Fibroblast of skin of scalp (primary cell): ENCODE measurements around the gene NWD2.
A peak's percentile ranks its signal among the peaks of the same experiment; 100 is the strongest.

ENCODE experiments used
- DNase-seq: peaks from one replicate; pipeline ENCODE4 v3.0.0-alpha.2; 2013

NWD2 gene

DNA sequence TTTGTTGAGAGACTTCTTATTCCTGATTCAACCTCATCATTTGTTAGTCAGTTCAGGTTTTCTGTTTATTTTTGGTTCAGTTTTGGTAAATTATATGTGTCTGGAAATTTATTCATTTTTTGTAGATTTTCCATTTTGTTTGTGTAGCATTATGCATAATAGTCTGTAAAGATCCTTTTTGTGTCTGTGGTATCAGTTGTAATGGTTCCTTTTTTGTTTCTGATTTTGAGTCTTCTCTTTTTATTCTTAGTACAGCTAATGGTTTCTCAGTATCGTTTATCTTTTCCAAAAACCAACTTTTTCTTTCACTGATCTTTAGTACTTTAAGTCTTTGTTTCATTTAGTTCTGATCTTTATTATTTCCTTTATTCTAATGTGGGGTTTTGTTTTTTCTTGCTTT, 61.4 kb downstream of the NWD2 start:
- no peak for DNase-seq

DNA sequence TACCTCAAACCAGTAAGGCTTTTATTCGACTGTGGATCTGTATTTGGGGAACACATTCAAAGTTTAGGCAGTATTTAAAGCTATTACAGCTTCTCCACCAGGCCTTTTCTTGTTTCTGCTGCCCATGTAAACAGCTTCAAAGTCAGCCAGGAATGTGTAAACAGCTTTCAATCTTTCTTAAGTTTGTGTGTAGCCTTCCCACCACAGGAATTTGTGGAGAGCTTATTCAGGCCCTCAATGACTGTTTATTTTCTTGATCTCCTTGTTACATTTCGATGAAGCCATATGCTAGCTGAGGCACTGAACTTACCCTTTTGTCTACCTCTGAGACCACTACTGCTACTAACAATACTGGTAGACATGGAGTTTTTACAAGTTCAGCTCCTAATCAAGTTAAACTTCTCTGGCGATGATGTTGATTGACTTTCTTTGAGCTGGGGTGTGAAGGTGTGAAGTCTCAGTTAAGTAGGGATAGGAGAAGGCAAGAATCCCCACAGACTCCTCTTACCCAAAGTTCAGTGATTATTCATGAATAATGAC, 72.6 kb downstream of the NWD2 start:
- no peak for DNase-seq

- no peak for DNase-seq
Observed at GRCh38 chr4:37320513-37321235, 76.1 kb downstream of the NWD2 start.

GRCh38 chr4:37322122-37322521, 77.6 kb downstream of the NWD2 start:
- DNase-seq, result no peak

DNA sequence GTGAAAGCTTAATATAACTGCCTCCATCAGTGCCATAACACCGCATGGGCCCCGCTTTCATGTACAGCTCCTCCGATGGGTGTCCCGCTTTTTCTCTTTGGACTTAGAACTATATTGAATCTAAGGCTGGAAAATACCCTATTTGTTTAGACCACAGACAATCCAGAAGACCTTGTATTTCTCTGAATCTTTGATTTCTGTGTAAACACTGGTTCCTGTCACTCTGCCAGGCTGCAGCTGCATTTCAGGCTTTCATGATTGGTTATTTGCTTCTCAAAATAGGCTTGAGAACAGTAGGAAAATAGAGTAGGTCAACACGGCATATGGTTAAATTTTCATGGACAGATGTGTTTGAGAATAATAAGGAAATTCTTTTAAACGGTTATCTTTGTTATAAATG, 80.0 kb downstream of the NWD2 start:
- DNase-seq, result no peak

GRCh38 chr4:37326852-37327251, 82.3 kb downstream of the NWD2 start:
- no peak for DNase-seq

DNA sequence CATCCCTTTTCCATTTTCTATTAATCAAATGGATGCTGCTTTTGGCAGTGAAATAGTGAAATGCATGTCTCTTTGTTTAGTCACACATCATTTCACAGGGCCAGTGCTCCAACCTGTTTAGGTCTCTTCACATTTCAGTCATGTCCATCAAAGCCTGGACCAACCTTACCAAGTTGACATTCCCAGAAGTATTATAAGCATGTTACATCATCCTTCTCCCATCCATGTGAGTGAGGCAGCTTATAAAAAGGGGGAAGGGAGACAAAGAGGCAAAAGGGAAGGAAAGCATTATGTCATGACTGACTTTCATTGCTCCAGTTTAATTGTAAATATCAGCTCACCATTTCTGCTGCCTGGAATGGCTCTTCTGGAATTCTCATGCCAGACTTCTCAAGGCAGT, 94.4 kb downstream of the NWD2 start:
- no peak for DNase-seq

DNA sequence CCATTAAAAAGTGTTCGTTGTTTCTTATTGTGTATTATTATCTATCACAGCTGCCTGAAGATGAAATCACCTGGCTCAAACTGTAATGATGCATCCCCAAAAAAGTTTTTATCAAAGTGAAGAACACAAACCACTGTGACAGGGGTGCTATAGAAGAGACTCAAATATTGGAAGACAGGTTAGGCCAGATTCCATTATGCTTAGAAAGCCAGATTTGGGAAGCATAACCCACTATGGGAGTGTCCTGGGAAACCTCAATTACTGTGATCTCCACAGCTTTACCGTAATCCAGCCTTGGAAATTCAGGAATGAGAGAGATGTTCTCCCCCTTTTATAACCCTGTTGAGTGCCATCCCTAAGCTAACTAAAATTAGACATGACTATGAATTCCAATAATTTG, 114.2 kb downstream of the NWD2 start:
- DNase-seq, result no peak

- no peak for DNase-seq
Observed at GRCh38 chr4:37359261-37359660, 114.7 kb downstream of the NWD2 start.

GRCh38 chr4:37365888-37366287, 121.3 kb downstream of the NWD2 start:
- DNase-seq, result no peak

DNA sequence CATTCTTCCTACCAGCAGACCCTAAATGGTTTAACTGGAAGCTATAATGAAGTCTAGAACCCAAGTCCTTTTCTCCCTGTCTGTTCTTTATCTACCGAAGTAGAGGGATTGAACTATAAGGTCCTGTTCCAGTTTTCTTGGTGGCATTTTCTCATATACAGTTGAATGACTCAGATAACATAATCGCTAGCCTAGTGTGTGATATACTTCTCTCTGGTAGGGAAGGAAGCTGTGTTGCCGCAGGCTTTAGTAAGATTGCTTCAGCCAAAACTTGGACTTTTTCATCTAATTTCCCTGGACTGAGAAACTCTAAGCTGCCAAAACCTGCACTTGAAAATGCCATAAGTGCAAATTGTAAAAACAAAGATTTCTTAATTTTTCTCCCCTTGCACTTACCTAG, 123.4 kb downstream of the NWD2 start:
- DNase-seq, result no peak

GRCh38 chr4:37370052-37370451, 125.5 kb downstream of the NWD2 start:
- no peak for DNase-seq

DNA sequence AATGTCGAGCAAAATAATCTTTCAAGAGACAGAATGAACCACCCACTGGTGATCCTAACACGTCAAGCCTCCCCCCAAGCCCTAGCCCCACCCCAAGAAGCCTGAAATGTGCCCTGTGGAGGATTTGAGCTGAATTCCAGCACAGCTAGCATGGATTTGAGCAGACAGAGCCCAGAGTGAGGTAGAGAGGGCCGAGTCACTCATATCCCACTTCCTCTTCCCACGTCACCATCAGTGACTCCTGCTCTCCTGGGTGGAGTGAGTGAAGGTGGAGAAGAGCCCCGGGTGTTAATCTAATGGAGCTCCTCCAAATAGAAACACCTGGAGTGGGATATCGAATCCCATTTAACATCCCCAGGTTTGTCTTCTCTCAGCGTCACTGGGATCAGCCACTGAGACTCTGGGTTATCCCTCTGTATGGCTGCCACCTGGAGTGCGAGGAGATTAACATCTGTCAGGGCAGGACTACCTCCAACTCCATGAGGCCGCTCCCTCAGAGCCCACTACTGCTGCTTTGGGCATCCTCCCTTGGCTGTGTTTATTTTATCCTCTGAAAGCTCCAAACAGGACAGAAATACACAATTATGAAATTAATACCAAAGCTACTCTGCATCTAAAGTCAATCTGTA, 136.6 kb downstream of the NWD2 start:
- DNase-seq, result no peak

- DNase-seq, result peak; percentile 13
Observed at GRCh38 chr4:37383579-37384229, 139.2 kb downstream of the NWD2 start.

GRCh38 chr4:37385424-37385823, 140.9 kb downstream of the NWD2 start:
- DNase-seq, result no peak

DNA sequence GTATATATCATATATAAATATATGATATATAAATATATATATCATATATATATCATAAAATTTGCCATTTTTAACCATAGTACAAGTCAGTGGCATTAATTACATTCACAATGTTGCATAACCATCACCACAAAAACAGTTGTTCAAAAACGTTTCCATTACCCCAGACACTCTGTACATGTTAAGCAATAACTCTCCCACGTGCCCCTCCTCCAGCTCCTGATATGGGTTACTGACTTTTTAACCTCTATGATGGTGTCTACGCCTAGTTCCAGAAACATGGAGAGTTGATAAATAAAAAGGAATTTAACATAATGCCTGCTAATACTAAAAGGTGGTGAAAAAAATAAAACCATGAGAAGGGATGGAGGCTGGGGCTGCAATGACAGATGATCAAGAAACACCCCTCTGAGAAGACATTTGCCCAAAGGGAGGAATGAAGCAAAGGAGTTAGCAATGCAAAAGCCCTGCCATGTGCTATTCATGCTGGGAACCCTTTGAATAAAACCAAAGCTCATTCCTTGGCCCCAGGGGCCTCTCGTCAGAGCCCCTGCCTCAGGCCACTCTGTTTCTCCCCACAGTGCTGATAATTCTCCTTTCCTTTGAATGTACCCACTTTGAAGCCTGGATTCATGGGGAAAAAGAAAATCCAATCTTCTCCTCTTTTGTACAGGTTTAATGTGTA, 144.3 kb downstream of the NWD2 start:
- DNase-seq, result no peak

DNA sequence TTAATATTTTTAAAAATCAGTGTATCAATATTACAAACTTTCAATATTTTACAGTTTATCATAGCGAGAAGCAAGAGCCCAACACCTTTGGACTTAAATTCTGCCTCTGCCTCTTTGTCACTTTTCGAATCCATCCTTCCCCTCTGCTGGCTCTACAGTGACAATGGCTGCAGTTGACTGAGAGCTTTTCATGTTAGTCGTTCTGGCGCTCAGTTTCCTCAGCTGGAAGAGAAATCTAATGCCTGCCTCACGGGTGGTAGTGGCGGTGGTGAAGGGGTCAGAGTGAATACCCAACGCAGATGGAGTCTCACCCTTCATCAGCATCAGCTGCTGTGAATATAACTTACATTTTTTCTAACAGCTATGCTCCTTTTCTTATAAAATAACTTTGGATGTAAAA, 144.8 kb downstream of the NWD2 start:
- no peak for DNase-seq

GRCh38 chr4:37389967-37390580, 145.5 kb downstream of the NWD2 start:
- DNase-seq, result peak; percentile 42

DNA sequence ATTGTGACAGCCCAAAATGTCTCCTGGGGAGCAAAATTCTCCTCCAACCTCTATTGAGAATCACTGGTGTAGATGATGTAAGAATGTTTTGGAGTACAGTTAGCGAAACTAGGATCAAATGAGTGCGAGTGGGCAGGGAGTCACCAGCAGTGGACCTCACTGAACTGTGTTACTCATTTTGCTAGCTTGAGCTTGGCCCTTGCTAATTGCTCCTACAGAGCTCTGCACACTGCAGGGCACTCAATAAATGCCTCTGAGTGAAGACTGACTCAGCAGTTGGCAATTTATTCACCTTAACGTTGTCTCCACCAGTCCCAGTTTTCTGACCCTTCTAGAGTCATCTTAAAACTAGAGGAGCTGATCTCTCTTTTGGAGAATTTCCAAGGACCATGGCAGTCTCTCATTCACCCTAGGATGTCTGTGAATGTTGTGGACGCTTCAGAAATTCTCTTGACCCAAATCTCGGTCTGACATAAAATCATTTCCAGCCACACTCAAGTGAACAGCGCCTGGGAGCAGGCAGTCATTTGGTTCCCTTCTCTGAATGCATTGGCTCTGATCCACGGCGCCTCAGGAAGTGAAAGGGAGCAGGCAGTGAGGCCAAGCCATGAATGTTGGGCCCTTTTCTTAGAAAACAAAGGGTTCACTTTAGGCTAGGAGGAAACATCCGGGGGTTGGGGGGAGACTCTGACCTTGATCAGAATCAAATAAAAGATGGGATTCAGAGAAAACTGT, 148.1 kb downstream of the NWD2 start:
- DNase-seq, result peak; percentile 2

GRCh38 chr4:37393321-37393720, 148.8 kb downstream of the NWD2 start:
- DNase-seq, result no peak

DNA sequence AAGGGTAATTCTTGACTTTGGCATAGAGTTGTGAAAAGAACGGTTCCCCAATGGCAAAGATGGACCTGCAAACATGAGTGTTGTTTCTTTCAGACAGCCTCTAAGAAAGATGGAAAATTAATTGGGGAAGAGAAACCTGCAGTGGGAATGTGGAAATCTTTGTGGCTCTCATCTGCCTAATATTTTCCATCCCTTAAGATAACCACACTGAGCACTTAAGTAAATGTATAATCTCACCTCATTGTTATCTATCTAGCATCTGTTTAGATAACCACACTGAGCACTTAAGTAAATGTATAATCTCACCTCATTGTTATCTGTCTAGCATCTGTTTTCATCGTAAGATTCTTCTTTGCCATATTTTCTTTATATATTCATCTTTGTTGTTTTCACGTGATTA, 149.3 kb downstream of the NWD2 start:
- DNase-seq, result no peak

DNA sequence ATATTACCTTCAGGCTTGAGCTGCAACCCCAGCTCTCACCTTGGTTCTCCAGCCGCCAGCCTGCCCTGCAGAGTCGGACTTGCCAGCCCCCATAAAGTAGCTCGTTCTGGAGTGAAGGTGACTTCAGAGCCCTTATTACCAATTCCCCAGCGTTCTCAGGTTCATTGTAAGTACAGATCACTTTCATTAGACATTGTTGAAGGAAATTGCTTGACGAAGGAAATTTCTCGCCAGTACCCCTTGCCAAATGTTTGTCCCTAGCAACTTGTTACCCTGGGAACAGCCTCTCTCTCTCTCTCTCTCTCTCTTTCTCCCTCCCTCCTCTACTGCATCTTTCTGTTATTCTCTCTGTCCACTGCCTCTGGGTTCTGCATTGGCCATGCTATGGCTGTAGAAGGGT, 153.0 kb downstream of the NWD2 start:
- no peak for DNase-seq
